ENCODE data around the gene ZNF718. TPM values are rescaled to one million over a fixed set of nuclear protein-coding genes. Genes with fewer than 3 reads are reported as not detected.
"Not testable (repeated sequence)": the region's sequence is repeated elsewhere in the genome, so short reads cannot be mapped to it uniquely, and the experiment has no call there.

Gene ZNF718
- total RNA-seq, 1 donor from 2014 or later, result 5.8 TPM

DNA sequence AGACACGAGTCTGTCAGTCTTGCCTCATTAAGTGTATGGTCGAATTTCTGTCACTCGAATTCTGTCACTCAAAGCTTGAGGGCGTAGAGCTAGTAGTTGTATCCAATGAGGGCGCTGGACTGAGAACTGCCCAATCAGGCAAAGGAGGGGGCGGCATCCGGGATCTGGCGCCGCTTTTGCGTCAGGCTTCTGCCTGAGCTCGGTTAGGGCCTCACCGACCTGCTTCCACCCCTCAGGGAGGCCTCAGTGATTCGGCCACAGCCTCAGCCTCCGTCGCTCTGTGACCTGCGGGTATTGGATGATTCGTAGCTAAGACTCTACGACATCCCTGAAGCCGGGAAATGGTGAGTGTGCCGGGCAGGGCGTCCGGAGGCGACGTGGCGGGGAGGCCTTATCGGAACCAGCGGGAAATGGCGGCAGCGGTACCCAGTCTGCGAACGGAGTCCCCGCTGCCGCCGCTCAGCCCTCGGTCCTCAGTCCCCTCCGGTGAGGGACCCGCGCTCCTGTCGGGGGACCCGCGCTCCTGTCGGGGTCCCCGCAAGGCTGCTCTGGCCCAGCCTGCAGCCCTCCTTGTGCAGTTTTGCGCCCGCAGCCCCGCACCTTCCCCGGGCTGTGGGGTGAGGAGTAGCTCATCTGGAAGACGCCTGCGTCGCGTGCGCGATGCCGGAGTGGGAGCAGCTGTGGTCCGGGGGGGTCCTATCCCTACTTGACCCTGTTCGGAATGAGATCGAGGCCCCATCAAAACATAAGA is 88.3 kb downstream of the ZNF718 start:
- peak; percentile 88 for DNase-seq
- ATAC-seq (ENCODE audit: poor library complexity), result peak; percentile 99
- intact Hi-C loops (cut with DNase I), result no loop called here

GRCh38 chr4:213189-213535 is 88.9 kb downstream of the ZNF718 start:
- DNase-seq; intact Hi-C loops (cut with DNase I): not testable (repeated sequence)
- peak; percentile 8 for ATAC-seq (ENCODE audit: poor library complexity)

Other genes starting within 250 kb of the ZNF718 start
- 6.8 TPM for gene ZNF595, start 71.2 kb upstream of the ZNF718 start, total RNA-seq
- not detected for gene ZNF732, start 181.0 kb downstream of the ZNF718 start, total RNA-seq
- gene ZNF141, start 213.3 kb downstream of the ZNF718 start, total RNA-seq, result 7.1 TPM

All from Right ventricle myocardium superior (tissue), 1 donor.